Fibroblast of pulmonary artery (primary cell): ENCODE results near the gene EBNA1BP2.

Experiments used
- DNase-seq: peaks from one replicate; pipeline ENCODE4 v3.0.0-alpha.2; 2010; ENCODE audit warnings: low read depth
- H3K4me3 ChIP-seq: replicated peaks from 2 replicates; pipeline ENCODE4 v1.5.1; 2011; ENCODE audit warnings: low read depth, mild to moderate bottlenecking, control low read depth, low read length, moderate library complexity
- TF ChIP-seq, protein P1 (sequence below): IDR thresholded peaks from 2 replicates; pipeline ENCODE4 v1.5.1; 2011; ENCODE audit warnings: mild to moderate bottlenecking, control low read depth, low read length, inconsistent platforms; ENCODE audit errors: missing control alignments

EBNA1BP2 gene

DNA sequence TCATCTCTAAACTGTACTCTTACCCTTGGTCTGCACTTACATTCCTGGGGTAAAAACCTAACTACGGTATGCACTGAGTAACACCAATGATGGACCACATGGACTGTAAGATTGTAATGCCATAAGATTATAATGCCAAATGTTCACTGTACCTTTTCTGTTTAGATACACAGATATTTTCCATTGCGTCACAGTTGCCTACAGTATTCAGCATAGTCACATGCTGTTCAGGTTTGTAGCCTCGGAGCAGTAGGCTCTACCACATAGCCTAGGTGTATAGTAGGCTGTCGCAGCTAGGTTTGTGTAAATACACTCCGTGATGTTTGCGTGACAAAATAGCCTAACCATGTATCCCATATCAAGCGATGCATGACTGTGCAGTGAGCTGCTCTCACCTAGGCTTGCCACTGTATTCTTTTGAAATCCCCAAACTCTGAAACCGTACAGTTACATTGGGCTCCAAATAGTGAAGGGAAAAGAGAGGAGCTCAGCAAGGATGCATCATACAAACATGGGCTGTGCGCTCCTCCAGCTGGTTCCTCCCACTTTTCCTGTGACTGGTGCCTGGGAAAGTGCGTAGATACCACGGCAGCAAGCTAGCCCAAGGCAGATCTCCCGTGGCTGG lies 35.3 kb upstream of the EBNA1BP2 start:
- TF ChIP-seq, protein P1, sequence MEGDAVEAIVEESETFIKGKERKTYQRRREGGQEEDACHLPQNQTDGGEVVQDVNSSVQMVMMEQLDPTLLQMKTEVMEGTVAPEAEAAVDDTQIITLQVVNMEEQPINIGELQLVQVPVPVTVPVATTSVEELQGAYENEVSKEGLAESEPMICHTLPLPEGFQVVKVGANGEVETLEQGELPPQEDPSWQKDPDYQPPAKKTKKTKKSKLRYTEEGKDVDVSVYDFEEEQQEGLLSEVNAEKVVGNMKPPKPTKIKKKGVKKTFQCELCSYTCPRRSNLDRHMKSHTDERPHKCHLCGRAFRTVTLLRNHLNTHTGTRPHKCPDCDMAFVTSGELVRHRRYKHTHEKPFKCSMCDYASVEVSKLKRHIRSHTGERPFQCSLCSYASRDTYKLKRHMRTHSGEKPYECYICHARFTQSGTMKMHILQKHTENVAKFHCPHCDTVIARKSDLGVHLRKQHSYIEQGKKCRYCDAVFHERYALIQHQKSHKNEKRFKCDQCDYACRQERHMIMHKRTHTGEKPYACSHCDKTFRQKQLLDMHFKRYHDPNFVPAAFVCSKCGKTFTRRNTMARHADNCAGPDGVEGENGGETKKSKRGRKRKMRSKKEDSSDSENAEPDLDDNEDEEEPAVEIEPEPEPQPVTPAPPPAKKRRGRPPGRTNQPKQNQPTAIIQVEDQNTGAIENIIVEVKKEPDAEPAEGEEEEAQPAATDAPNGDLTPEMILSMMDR = no peak
- DNase-seq = peak; percentile 82
- peak overlapping the region; percentile 28 for H3K4me3 ChIP-seq

DNA sequence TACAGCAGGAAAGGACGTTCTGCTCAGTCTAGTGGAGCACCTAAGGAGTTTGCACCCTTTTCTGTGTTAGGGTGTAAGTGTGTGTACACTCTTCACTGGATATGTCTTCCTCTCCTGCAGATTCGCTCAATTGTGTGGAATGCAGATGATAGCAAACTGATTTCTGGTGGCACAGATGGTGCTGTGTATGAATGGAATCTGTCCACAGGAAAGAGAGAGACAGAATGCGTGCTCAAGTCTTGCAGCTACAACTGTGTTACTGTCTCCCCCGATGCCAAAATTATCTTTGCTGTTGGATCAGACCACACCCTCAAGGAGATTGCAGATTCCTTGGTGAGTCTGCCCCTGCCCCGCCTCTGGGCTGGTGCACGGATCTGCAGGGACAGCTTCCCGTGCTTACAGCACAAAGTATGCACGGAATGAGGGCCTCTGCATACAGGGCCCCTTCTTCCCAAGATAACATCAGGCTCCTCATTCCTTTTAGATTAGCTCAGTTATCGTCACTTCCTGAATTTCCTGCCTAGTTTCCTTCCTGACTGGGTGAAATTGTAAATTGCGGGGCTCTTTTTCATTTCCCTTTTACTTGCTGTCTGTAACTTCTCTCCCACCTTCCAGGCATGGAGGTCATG lies 34.6 kb upstream of the EBNA1BP2 start:
- H3K4me3 ChIP-seq = peak overlapping the region; percentile 28
- DNase-seq = peak; percentile 97
- TF ChIP-seq, protein P1 = no peak

DNA sequence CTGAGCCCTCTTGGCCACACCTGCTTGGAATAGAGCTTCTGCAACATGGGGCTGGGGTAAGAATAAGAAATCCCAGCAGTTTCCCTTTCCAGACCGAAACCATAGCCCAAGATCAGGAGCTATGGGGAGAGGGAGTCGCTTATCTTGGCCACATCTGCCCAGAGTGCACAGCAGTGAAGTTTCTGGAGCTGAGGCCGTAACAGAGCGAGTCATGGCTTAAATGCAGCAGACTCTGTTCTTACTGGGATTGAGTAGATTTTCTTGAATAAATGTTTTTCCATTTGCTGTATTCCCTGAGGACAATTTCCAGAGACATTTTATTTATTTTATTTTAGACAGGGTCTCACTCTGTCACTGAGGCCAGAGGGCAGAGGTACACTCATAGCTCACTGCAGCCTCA lies 33.6 kb upstream of the EBNA1BP2 start:
- TF ChIP-seq, protein P1 = no peak
- peak; percentile 31 for DNase-seq
- no peak overlapping the region for H3K4me3 ChIP-seq

DNA sequence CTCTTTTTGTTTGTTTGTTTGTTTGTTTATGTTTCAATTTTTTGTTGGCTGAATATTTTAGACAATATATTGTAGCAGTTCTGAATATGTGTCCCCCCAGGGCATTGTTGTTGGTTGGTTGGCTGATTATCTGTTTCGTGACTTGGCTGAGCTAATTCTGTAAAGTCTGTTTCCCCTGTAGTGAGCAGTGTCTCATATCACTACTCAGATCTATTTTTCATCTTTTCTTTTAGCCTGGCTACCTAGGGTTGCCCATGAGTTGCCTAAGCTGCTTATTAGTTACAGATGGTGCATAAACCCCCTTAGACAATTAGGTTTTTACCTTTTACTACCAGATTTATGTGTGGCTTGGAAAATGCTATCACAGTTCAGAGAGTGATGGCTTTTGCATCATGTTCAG lies 32.3 kb upstream of the EBNA1BP2 start:
- TF ChIP-seq, protein P1 = no peak
- DNase-seq = no peak
- H3K4me3 ChIP-seq = no peak overlapping the region

DNA sequence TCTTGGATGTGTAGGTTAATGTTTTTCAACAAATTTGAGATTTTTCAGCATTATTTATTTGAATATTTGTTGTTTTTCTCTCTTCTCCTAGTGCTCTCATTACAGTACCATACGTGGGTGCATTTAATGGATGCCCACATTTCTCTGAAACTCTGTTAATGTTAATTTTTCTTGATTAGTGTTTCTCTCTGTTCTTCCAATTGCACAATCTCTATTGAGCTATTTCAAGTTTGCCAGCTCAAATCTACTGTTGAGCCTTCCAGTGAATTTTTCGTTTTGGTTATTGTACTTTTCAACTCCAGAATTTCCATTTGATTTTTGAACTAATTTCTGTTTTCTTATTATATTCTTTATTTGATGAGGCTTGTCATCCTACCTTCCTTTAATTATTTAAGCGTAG lies 31.8 kb upstream of the EBNA1BP2 start:
- no peak for DNase-seq
- TF ChIP-seq, protein P1 = no peak
- H3K4me3 ChIP-seq = no peak overlapping the region

DNA sequence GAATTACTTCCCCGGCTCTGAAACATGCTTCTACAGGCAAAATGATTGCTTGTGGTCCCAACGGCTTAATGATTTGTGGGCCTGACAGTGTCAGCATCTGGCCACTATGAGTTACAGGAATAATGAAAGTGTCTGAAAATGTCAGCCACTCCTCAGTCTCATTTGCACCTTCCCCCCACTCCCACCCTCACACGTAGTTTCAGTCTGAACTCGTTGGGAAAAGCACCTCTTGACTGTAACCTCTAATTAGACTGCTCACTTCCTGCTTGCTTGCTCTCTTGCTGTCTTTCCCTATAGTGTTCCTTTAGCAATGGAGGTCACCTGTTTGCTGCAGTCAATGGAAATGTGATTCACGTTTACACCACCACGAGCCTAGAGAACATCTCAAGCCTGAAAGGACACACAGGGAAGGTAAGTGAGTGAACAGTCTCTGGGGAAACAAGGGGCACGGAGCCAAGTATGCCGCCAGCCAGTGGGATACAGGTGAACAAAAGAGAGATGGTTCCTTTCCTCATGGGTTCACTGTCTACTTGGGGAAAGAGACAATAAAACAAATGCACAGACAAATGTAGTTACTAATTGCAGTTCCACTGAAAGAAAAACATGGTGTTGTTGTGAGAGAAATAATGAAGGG lies 27.1 kb upstream of the EBNA1BP2 start:
- H3K4me3 ChIP-seq = no peak overlapping the region
- TF ChIP-seq, protein P1 = no peak
- no peak for DNase-seq
